SU-DHL-6 (cell line): ENCODE results near the gene AIFM1.

Experiments used
- H2AFZ ChIP-seq: fragments of 200-600 bp; sonication (generic); 2 replicates; pipeline ENCODE4 v1.6.1; 2014; ENCODE audit warnings: low read depth, mild to moderate bottlenecking, moderate library complexity, mixed read lengths, antibody characterized with exemption, low read length; ENCODE audit not compliant: severe bottlenecking
- H3F3A ChIP-seq: fragments of 200-600 bp; shearing (Covaris generic); 2 replicates; pipeline ENCODE4 v1.6.0; 2016; ENCODE audit warnings: antibody characterized with exemption, mild to moderate bottlenecking; ENCODE audit not compliant: insufficient read depth
- H3K27ac ChIP-seq: fragments of 200-600 bp; sonication (generic); 2 replicates; pipeline ENCODE4 v1.5.1; 2016; ENCODE audit warnings: low read depth, mild to moderate bottlenecking, low read length, moderate library complexity, mixed read lengths
- H3K27me3 ChIP-seq: fragments of 200-600 bp; sonication (generic), shearing (Covaris generic); 2 replicates; pipeline ENCODE4 v1.6.0; 2014; ENCODE audit warnings: mild to moderate bottlenecking, low read length
- H3K36me3 ChIP-seq: fragments of 200-600 bp; sonication (generic); 2 replicates; pipeline ENCODE4 v1.6.1; 2014; ENCODE audit warnings: mild to moderate bottlenecking, low read length, mixed read lengths
- H3K4me2 ChIP-seq: fragments of 300-600, 200-600 bp; shearing (Covaris generic), sonication (generic); 2 replicates; pipeline ENCODE4 v1.6.0; 2014; ENCODE audit warnings: low read length, low read depth, mild to moderate bottlenecking; ENCODE audit not compliant: poor library complexity, severe bottlenecking
- H3K4me3 ChIP-seq: fragments of 200-600 bp; sonication (generic); 2 replicates; pipeline ENCODE4 v1.5.1; 2014; ENCODE audit warnings: antibody characterized with exemption, low read length, mild to moderate bottlenecking, mixed read lengths; ENCODE audit not compliant: insufficient read depth, poor library complexity, severe bottlenecking
- H3K79me2 ChIP-seq: fragments of 200-600 bp; sonication (generic); 2 replicates; pipeline ENCODE4 v1.6.1; 2014; ENCODE audit warnings: mild to moderate bottlenecking, low read length, moderate library complexity; ENCODE audit not compliant: insufficient read depth
- H3K9ac ChIP-seq: fragments of 200-600 bp; sonication (generic); 2 replicates; pipeline ENCODE4 v1.7.0; 2014; ENCODE audit warnings: mild to moderate bottlenecking, low read length
- H3K9me2 ChIP-seq: fragments of 200-600 bp; sonication (generic); replicated peaks from 2 replicates; pipeline ENCODE4 v1.6.1; 2014; ENCODE audit warnings: low read length; ENCODE audit not compliant: insufficient read depth
- H3K9me3 ChIP-seq: fragments of 200-600 bp; sonication (generic); 2 replicates; pipeline ENCODE4 v1.6.1; 2014; ENCODE audit warnings: low read length, mixed read lengths; ENCODE audit not compliant: insufficient read depth
- H4K20me1 ChIP-seq: fragments of 200-600 bp; sonication (generic); 2 replicates; pipeline ENCODE4 v1.6.1; 2014; ENCODE audit warnings: low read depth, mild to moderate bottlenecking, antibody characterized with exemption, low read length, moderate library complexity, mixed read lengths
- EZH2phosphoT487 ChIP-seq: fragments of 200-600 bp; sonication (generic), shearing (Covaris generic); conservative IDR thresholded peaks from 2 replicates; pipeline ENCODE4 v1.6.1; 2018; ENCODE audit warnings: mild to moderate bottlenecking, antibody characterized with exemption, low read length, moderate library complexity, mixed read lengths
- TF ChIP-seq, protein P1 (sequence below): fragments of 200-600 bp; sonication (generic); IDR thresholded peaks from one replicate; pipeline ENCODE4 v1.5.1; 2017; ENCODE audit warnings: antibody characterized with exemption, mild to moderate bottlenecking, low read length, moderate library complexity; ENCODE audit not compliant: insufficient read depth, poor library complexity, severe bottlenecking

The AIFM1 gene

DNA sequence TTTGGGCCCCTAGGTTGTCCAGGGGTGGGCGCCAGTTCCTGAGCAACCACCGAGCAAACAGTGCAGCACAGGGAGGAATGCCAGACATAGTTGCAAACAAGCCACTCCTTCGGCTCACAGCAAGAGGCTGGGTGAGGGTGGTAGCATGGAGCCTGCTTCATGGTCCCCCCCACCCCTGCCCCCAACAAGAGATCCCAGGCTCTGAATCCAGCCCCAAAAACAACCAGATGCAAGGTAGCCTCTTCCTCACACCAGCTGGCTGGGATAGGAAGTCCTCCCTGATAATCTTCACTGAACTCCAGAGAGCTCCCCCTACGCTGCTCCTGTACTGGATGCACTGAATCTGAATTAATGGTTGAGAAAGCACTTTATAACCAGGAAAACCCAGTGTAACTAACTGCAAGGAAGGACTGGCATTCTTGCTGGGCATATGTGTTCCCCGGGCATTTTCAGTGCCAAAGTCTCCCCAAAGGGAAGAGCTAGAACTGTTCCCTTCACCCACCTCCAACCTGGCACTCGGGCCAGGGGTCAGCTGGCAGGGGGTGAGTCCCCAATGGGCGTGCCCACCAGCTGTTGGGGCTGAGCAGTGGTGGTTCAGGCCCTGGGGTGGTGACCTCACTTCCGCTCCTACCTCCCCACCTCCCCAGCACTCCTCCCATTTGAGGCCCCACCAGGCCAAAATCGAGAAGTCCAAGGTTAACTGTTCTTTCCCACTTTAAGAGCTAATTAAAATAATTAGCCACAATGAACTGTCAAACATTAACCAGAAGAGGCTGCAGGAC lies 56.8 kb downstream of the AIFM1 start:
- H3K27ac ChIP-seq: peak overlapping the region; percentile 74
- no peaks in the 10 kb centered on the region for H3K36me3 ChIP-seq
- H3K4me3 ChIP-seq: peak overlapping the region; percentile 63
- no peaks in the 10 kb centered on the region for H3K9me2 ChIP-seq
- no peaks in the 10 kb centered on the region for H4K20me1 ChIP-seq
- H3K9ac ChIP-seq: peak overlapping the region; percentile 89
- H3K79me2 ChIP-seq: peaks cover 58% of the 10 kb centered on the region
- H3K9me3 ChIP-seq: no peaks in the 10 kb centered on the region
- no peak overlapping the region for H2AFZ ChIP-seq
- no peak for TF ChIP-seq EZH2phosphoT487
- TF ChIP-seq, protein P1, sequence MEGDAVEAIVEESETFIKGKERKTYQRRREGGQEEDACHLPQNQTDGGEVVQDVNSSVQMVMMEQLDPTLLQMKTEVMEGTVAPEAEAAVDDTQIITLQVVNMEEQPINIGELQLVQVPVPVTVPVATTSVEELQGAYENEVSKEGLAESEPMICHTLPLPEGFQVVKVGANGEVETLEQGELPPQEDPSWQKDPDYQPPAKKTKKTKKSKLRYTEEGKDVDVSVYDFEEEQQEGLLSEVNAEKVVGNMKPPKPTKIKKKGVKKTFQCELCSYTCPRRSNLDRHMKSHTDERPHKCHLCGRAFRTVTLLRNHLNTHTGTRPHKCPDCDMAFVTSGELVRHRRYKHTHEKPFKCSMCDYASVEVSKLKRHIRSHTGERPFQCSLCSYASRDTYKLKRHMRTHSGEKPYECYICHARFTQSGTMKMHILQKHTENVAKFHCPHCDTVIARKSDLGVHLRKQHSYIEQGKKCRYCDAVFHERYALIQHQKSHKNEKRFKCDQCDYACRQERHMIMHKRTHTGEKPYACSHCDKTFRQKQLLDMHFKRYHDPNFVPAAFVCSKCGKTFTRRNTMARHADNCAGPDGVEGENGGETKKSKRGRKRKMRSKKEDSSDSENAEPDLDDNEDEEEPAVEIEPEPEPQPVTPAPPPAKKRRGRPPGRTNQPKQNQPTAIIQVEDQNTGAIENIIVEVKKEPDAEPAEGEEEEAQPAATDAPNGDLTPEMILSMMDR: no peak
- no peaks in the 10 kb centered on the region for H3K27me3 ChIP-seq
- H3K4me2 ChIP-seq: peak overlapping the region; percentile 80
- peaks cover 4% of the 10 kb centered on the region; the same call in 1 of the 2 replicates for H3F3A ChIP-seq

DNA sequence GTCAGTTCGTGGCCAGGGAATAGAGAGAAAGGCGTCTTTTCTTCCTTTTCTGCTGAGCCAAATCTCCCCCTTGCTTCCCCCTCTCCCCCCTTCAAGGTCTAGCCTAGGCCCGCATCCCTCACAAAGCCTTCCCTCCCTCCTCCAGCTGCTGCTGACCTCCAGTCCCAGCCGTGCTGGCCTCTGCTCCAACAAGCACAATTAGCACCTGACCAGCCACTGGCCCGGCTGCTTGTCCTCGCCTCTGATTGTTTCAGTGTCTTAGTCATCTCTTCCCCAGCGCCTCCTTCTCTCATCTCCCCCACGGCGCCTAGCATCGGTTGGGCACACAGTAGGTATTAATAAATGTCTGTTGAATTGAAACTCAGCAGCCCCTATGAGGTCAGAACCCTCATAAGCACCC lies 59.6 kb downstream of the AIFM1 start:
- no peak overlapping the region for H3K4me2 ChIP-seq
- no peak overlapping the region for H2AFZ ChIP-seq
- H3K27ac ChIP-seq: no peak overlapping the region
- TF ChIP-seq, protein P1: no peak
- no peak for TF ChIP-seq EZH2phosphoT487
- H3K79me2 ChIP-seq: peaks cover 85% of the 10 kb centered on the region
- H4K20me1 ChIP-seq: no peaks in the 10 kb centered on the region
- H3K9me3 ChIP-seq: no peaks in the 10 kb centered on the region
- H3K9me2 ChIP-seq: no peaks in the 10 kb centered on the region
- peaks cover 4% of the 10 kb centered on the region; the same call in 1 of the 2 replicates for H3F3A ChIP-seq
- no peak overlapping the region for H3K9ac ChIP-seq
- no peak overlapping the region for H3K4me3 ChIP-seq
- H3K27me3 ChIP-seq: no peaks in the 10 kb centered on the region
- H3K36me3 ChIP-seq: no peaks in the 10 kb centered on the region

DNA sequence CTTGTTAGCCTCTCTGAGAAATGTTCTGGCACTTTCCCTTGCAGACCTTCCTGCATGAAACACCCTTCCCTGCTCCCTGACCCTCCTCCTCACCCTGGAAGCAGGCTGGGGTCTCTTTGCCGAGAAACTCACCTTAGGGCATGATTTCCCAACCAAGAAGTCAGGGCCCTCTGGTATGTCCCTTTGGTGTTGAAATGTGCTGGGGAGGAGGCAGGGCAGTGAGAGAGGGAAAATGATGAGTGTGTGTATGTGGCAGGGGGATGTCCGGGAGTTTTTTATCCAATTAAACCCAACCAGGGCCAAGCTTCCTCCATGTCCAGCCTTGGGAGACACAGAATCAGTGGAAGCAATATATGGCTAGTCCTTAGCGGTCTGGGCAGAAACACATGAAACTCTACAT lies 60.4 kb downstream of the AIFM1 start:
- H3K79me2 ChIP-seq: peaks cover 93% of the 10 kb centered on the region
- H2AFZ ChIP-seq: no peak overlapping the region
- no peaks in the 10 kb centered on the region for H3K9me3 ChIP-seq
- no peak overlapping the region for H3K9ac ChIP-seq
- no peaks in the 10 kb centered on the region for H4K20me1 ChIP-seq
- H3F3A ChIP-seq: peaks cover 4% of the 10 kb centered on the region; the same call in 1 of the 2 replicates
- no peak overlapping the region for H3K27ac ChIP-seq
- no peak overlapping the region for H3K4me3 ChIP-seq
- H3K27me3 ChIP-seq: no peaks in the 10 kb centered on the region
- H3K9me2 ChIP-seq: no peaks in the 10 kb centered on the region
- H3K4me2 ChIP-seq: no peak overlapping the region
- no peaks in the 10 kb centered on the region for H3K36me3 ChIP-seq
- TF ChIP-seq, protein P1: no peak
- no peak for TF ChIP-seq EZH2phosphoT487
